SH-SY5Y (cell line): ENCODE measurements around the gene CFLAR.

Source experiments
- GATA2 ChIP-seq: IDR thresholded peaks from 2 replicates; pipeline ENCODE4 v1.6.1; 2011; ENCODE audit warnings: mild to moderate bottlenecking, low read depth, low read length
- GATA3 ChIP-seq: IDR thresholded peaks from 2 replicates; pipeline ENCODE4 v1.6.1; 2011; ENCODE audit warnings: low read depth, mild to moderate bottlenecking, low read length, moderate library complexity

GRCh38 chr2:201114350-201114749 is 1.6 kb upstream of the CFLAR start:
- TF ChIP-seq GATA2 (no peak), GATA3 (no peak)
